ENCODE measurements around the gene CROCC.

The CROCC gene

DNA sequence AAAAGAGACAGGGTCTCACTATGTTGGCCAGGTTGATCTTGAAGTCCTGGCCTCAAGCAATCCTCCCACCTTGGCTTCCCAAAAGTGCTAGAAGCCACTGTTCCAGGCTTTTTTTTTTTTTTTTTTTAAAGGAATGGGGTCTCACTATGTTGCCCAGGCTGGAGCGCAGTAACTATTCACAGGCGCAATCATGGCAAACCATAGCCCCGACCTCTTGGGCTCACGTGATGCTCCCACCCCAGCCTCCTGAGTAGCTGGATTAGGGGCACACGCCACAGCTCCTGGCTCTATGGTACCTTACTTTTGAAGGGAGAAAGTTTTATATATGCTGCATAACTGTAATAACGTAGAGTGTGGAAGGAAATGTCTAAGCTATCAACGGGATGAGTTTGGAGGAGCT, 95.7 kb downstream of the CROCC start:
- H3K4me3 ChIP-seq (replicated peaks in 1 of 2; ENCODE audit: low read depth in 2 of 2, low read length in 2 of 2), result no peak overlapping the region
- no peak for DNase-seq (ENCODE audit: low read depth in 2 of 2)
- TF ChIP-seq, protein P1, sequence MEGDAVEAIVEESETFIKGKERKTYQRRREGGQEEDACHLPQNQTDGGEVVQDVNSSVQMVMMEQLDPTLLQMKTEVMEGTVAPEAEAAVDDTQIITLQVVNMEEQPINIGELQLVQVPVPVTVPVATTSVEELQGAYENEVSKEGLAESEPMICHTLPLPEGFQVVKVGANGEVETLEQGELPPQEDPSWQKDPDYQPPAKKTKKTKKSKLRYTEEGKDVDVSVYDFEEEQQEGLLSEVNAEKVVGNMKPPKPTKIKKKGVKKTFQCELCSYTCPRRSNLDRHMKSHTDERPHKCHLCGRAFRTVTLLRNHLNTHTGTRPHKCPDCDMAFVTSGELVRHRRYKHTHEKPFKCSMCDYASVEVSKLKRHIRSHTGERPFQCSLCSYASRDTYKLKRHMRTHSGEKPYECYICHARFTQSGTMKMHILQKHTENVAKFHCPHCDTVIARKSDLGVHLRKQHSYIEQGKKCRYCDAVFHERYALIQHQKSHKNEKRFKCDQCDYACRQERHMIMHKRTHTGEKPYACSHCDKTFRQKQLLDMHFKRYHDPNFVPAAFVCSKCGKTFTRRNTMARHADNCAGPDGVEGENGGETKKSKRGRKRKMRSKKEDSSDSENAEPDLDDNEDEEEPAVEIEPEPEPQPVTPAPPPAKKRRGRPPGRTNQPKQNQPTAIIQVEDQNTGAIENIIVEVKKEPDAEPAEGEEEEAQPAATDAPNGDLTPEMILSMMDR (IDR thresholded peaks at IDR 0.05; ENCODE audit: low read depth, low read length), result no peak

DNA sequence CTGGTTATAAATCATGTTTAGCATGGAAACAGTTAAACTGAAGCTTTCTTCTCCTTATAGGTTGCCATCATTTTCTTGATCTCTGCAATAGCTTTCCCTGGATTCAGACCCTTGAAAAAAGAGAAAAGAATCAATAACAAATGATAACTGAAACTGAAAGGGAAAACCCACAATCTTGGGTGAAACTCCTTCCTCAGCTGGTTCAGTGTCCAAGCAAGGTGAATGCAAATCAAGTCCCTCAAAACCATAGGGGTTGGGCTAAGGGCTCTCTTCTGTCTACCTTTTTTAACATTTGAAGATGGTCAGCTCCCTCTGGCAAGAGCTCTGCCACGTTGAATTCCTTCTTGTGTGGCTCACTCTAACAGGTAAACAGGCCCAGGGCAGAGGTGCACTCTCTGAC, 97.1 kb downstream of the CROCC start:
- TF ChIP-seq, protein P1 (IDR thresholded peaks at IDR 0.05; ENCODE audit: low read depth, low read length), result no peak
- H3K4me3 ChIP-seq (replicated peaks in 1 of 2; ENCODE audit: low read depth in 2 of 2, low read length in 2 of 2), result no peak overlapping the region
- DNase-seq (ENCODE audit: low read depth in 2 of 2), result no peak

DNA sequence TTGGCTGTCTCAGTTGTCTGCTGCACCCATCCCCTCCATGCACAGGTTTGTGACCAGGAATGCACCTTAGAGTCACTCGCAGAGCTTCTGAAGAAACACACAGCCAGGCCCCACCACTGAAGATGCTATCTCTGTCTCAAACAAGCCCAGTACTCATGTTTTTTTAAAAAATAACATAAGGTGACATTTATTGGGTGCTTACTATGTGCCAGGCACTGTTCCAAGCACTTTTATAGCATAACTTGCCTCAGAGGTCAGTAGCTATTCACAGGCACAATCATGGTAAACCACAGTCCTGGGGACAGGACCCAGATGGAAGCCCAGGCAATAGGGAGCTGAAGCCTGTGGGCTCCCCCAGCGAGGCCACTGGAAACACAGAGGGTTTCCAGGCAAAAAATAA, 98.8 kb downstream of the CROCC start:
- TF ChIP-seq, protein P1 (IDR thresholded peaks at IDR 0.05; ENCODE audit: low read depth, low read length), result no peak
- no peak for DNase-seq (ENCODE audit: low read depth in 2 of 2)
- H3K4me3 ChIP-seq (replicated peaks in 1 of 2; ENCODE audit: low read depth in 2 of 2, low read length in 2 of 2), result no peak overlapping the region

DNA sequence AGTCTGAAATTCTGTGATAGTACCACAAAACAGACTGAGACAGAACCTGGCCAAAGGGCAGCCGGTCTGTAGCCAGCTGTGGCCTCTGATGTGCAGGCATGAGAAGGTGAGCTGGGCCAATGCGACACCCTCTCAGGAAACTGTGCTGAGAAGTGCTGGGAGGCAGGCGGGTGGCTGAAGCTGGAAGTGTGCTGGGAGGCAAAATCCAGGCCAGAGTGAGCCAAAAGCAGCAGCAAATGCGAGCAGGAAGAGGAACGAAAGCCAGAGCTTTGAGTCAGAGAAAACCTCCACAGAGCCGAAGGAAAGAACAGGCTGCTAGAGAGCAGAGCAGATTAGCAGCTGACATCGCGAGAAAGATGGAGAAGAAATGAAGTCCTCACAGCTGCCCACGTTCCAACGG, 100.2 kb downstream of the CROCC start:
- TF ChIP-seq, protein P1 (IDR thresholded peaks at IDR 0.05; ENCODE audit: low read depth, low read length), result no peak
- H3K4me3 ChIP-seq (replicated peaks in 1 of 2; ENCODE audit: low read depth in 2 of 2, low read length in 2 of 2), result no peak overlapping the region
- DNase-seq (ENCODE audit: low read depth in 2 of 2), result no peak

All from cardiac fibroblast (primary cell).